Ramos (cell line): ENCODE results near the gene LIG4.
"Not testable (repeated sequence)": the region's sequence is repeated elsewhere in the genome, so short reads cannot be mapped to it uniquely, and the experiment has no call there.

Experiments
- in situ Hi-C: fragments of 300-500 bp; cut with MboI; formaldehyde crosslinking; loops from one replicate; pipeline ENCODE4 v1.14.3; 2022; ENCODE audit warnings: low sequenced_read_pairs; ENCODE audit not compliant: unreplicated experiment

Gene LIG4

GRCh38 chr13:108215436-108215835, at the start of gene LIG4:
Gene LIG4 (minus strand): TSS chr13:108215536. CDS start chr13:108211268, 4,268 bp downstream.
- in situ Hi-C loops: no loop called here

GRCh38 chr13:108263621-108264355, 48.5 kb upstream of the LIG4 start:
- in situ Hi-C loops: no loop called here

- in situ Hi-C loops: no loop called here
Measured at GRCh38 chr13:108257248-108257647, 41.9 kb upstream of the LIG4 start.

- in situ Hi-C loops: no loop called here
Measured at GRCh38 chr13:108249150-108249549, 33.8 kb upstream of the LIG4 start.

- in situ Hi-C loops: no loop called here
Measured at GRCh38 chr13:108230377-108230776, 15.0 kb upstream of the LIG4 start.

GRCh38 chr13:108227651-108228272, 12.4 kb upstream of the LIG4 start:
- in situ Hi-C loops: no loop called here

GRCh38 chr13:108226184-108226583, 10.8 kb upstream of the LIG4 start:
- in situ Hi-C loops: no loop called here

- in situ Hi-C loops: no loop called here
Measured at GRCh38 chr13:108225440-108225839, 10.1 kb upstream of the LIG4 start.

- in situ Hi-C loops: no loop called here
Measured at GRCh38 chr13:108223687-108224503, 8.6 kb upstream of the LIG4 start.

GRCh38 chr13:108220041-108220440, 4.7 kb upstream of the LIG4 start:
- in situ Hi-C loops: no loop called here

GRCh38 chr13:108218044-108218974, 3.0 kb upstream of the LIG4 start, which contains the start of gene ABHD13:
Gene ABHD13 (plus strand): TSS chr13:108218392. CDS start chr13:108229219, 10,827 bp downstream.
- in situ Hi-C loops: no loop called here

GRCh38 chr13:108217307-108218043, 2.1 kb upstream of the LIG4 start:
- in situ Hi-C loops: not testable (repeated sequence)

- in situ Hi-C loops: no loop called here
Measured at GRCh38 chr13:108214441-108215271, 680 bp downstream of the LIG4 start.

GRCh38 chr13:108213946-108214345, 1.4 kb downstream of the LIG4 start:
- in situ Hi-C loops: no loop called here

- in situ Hi-C loops: no loop called here
Measured at GRCh38 chr13:108212886-108213285, 2.5 kb downstream of the LIG4 start.

- in situ Hi-C loops: no loop called here
Measured at GRCh38 chr13:108210551-108210950, 4.8 kb downstream of the LIG4 start.

- in situ Hi-C loops: no loop called here
Measured at GRCh38 chr13:108200781-108201398, 14.4 kb downstream of the LIG4 start.

GRCh38 chr13:108195861-108196260, 19.5 kb downstream of the LIG4 start:
- in situ Hi-C loops: no loop called here
